ENCODE measurements around the gene ATP5F1E. TPM values are rescaled to one million over a fixed set of nuclear protein-coding genes. Genes with fewer than 3 reads are reported as not detected.

The ATP5F1E gene
- total RNA-seq, 2 experiments from 2014 or later = 51.1 to 53.1 TPM

DNA sequence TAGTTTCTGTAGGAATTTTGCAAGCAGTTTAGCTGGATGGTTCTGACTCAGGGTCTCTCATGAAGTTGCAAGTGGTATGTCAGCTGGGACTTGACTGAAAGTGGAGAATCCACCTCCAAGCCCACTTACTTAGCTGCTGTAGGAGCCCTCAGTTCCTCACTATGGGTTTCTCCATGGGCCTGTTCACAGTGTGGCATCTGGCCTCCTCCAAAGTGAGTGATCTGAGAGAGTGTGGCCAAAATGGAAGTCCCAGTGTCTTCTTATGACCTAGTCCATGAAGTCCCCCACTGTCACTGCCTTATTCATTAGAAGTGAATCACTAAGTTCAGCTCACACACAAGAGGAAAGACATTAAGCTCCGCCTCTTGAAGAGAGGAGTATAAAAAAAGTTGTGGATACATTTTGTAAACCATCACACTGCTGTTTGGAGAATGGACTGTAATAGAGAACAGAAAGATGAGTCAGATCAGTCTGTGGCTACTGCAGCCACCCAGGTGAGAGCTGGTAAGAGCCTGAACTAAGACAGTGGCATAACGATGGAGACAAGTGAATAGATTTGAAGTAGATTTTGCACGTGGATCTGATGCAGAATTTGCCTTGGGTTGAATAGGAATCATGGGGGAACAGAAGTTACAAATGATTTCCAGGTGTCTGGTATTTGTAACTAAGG is 55.9 kb downstream of the ATP5F1E start:
- H3K27me3 ChIP-seq (ENCODE audit: control insufficient read depth in 1 of 2, insufficient read depth in 2 of 2, low read length in 2 of 2) = no peaks in the 10 kb centered on the region
- DNase-seq (no peak), ATAC-seq (ENCODE audit: poor library complexity) (no peak)
- H3K9me3 Mint-ChIP-seq = peaks cover 3% of the 10 kb centered on the region
- no peaks in the 10 kb centered on the region for H3K36me3 ChIP-seq (ENCODE audit: insufficient read depth, low read length)
- peak overlapping the region; percentile 18 for H3K4me3 Mint-ChIP-seq
- ChIA-PET POLR2A (interaction anchor here (1.0 kb wide), 1 partner anchor 9 kb away, joined by 4 read pairs; no protein-coding TSS in a partner anchor), CTCF (no interaction called here)
- TF ChIP-seq, protein P1, sequence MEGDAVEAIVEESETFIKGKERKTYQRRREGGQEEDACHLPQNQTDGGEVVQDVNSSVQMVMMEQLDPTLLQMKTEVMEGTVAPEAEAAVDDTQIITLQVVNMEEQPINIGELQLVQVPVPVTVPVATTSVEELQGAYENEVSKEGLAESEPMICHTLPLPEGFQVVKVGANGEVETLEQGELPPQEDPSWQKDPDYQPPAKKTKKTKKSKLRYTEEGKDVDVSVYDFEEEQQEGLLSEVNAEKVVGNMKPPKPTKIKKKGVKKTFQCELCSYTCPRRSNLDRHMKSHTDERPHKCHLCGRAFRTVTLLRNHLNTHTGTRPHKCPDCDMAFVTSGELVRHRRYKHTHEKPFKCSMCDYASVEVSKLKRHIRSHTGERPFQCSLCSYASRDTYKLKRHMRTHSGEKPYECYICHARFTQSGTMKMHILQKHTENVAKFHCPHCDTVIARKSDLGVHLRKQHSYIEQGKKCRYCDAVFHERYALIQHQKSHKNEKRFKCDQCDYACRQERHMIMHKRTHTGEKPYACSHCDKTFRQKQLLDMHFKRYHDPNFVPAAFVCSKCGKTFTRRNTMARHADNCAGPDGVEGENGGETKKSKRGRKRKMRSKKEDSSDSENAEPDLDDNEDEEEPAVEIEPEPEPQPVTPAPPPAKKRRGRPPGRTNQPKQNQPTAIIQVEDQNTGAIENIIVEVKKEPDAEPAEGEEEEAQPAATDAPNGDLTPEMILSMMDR (IDR thresholded peaks at IDR 0.05) = no peak
- intact Hi-C loops (cut with DNase I, micrococcal nuclease) = loop anchor here in 1 of 2 experiments (5.0 kb wide), 1 partner anchor 69 kb away; no protein-coding TSS in a partner anchor
- peaks cover 6% of the 10 kb centered on the region for H3K4me1 ChIP-seq (ENCODE audit: insufficient read depth, low read length)
- H3K4me3 ChIP-seq (ENCODE audit: low read length) = no peak overlapping the region
- no peak overlapping the region for H3K27ac Mint-ChIP-seq
- H3K4me1 Mint-ChIP-seq (ENCODE audit: low read depth) = no peaks in the 10 kb centered on the region
- no peaks in the 10 kb centered on the region for H3K36me3 Mint-ChIP-seq (ENCODE audit: low read depth)
- H3K9me3 ChIP-seq (ENCODE audit: control insufficient read depth in 1 of 2, insufficient read depth in 1 of 2, low read length in 2 of 2) = peaks cover 6 to 17% of the 10 kb centered on the region in 2 experiments
- no peak overlapping the region for H3K27ac ChIP-seq (ENCODE audit: low read depth in 1 of 2, low read length in 2 of 2)
- no peaks in the 10 kb centered on the region for H3K27me3 Mint-ChIP-seq

Other genes starting within 250 kb of the ATP5F1E start
- not detected for gene GNAS-AS1, start 181.4 kb downstream of the ATP5F1E start, total RNA-seq
- gene GNAS, start 179.6 kb downstream of the ATP5F1E start, total RNA-seq = 1,000 to 10,000 TPM; 1,245 to 1,317 TPM
- gene NELFCD, start 51.1 kb downstream of the ATP5F1E start, total RNA-seq = 10 to 100 TPM; 95.7 to 97.0 TPM
- 10 to 100 TPM; 14.7 to 17.7 TPM for gene CTSZ, start 25.1 kb downstream of the ATP5F1E start, total RNA-seq
- gene TUBB1, start 12.9 kb downstream of the ATP5F1E start, total RNA-seq = under 1 TPM; 0.11 to 0.17 TPM
- gene PRELID3B, start 10.5 kb upstream of the ATP5F1E start, total RNA-seq = 10 to 100 TPM; 55.8 to 59.1 TPM
- 10 to 100 TPM; 24.9 to 25.9 TPM for gene ZNF831, start 131.5 kb upstream of the ATP5F1E start, total RNA-seq

Data from CD4-positive, alpha-beta T cell (primary cell).